NK-92 (cell line): ENCODE data around the gene SLC19A1.

ENCODE experiments used
- DNase-seq: peaks from one replicate; lab custom pipeline; 2025; ENCODE audit not compliant: unreplicated experiment; lab: John Stamatoyannopoulos, UW

Gene SLC19A1

DNA sequence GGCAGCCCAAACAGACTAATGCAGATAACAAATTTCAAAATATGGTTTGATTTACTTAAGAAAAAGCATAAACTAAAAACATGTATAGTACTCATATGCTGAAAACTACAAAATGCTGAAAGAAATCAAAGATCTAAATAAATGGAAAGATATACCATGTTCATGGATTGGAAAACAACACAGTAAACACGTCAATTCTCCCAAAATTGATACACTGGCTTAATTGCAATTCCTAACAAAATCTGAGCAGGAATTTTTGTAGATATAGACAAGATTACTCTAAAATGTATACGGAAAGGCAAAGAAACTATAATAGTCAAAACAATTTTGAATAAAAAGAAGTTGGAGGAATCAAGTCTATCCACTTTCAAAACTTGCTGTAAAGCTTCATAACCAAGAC, 21.0 kb downstream of the SLC19A1 start:
- DNase-seq: no peak

DNA sequence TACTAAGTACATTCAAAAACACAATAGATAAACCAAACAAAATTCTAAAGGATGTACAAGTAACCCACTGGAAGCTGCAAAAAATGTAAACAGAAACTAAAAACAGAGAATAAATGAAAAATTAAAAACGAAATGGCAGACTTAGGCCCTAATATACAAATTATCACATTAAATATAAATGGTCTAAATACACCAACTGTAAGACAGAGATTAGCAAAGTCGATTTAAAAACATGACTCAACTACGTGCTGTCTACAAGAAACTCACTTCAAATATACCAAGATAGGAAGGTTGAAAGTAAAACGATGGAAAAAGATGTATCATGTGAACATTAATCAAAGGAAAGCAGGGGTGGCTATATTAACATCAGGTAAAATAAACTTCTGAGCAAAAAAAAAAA, 23.1 kb downstream of the SLC19A1 start:
- DNase-seq: no peak

DNA sequence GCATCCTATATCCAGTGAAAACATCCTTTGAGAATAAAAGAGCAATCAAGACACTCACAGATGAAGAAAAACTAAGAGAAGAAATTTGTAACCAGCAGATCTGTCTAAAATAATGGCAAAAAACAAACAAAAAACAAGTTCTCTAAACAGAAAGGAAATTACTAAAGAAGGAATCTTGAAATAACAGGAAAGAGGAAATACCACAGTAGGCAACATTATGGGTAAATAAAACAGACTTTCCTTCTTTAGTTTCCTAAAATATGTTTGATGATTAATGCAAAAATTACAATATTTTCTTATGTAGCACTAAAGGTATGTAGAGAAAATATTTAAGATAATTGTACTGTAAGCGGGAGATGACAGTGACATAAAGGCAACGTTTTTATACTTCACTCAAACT, 23.5 kb downstream of the SLC19A1 start:
- DNase-seq: no peak

DNA sequence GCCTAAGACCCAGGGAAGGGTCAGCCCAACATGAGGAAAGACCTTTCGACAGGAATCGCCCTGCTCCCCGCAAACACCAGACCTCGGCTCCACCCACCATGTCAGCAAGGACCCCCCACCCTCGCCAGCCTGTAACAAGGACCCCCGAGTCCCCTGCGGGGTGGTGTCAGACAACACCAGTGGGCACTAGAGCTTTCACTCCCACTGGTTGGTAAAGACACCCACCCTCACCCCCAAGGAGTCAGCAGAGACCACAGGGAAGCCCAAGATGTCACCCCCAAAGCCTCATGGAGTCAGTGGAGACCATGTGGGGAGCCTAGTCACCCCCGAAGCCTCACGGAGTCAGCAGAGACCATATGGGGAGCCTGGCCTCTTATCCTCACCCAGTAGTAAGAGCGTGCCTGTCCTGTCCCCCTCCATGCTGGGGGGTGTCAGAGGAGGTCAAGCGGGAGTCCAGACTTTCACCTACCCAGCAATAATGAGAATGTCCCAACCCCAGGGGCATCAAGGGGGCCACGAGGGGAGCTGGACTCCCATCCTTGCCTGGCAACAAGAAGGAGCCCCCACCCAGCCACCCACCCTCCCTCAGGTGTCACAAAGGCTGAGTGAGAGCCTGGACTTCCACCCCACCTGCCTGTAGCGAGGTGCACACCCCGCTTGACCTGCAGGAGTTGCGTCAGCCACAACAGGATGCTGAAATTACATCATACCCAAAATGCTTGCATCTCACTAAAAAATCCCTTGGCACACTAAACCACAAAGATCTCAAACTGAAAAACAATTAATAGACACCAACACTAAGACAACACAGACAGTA, 24.8 kb downstream of the SLC19A1 start:
- DNase-seq: no peak

DNA sequence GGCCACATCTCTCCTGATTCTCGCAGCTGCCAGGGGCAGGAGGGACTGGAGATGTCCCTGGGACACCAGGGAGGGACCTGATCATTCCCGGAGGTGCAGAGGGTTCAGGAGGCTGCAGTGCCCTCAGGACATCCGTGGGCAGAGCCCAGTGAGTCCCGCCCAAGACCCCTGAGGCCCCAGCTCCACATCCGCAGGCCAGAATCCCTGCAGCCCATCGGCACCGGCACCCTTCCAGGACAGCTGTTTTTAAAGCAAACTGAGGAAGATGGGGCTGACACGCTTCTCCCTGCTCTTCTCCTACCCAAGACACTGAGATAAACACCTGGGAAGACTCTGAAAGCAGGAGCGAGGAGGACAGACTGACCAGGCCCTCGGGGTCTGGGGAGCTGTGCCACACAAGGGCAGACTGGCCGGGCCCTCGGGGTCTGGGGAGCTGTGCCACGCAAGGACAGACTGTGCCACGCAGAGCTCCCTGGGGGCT, 25.5 kb downstream of the SLC19A1 start:
- DNase-seq: no peak

DNA sequence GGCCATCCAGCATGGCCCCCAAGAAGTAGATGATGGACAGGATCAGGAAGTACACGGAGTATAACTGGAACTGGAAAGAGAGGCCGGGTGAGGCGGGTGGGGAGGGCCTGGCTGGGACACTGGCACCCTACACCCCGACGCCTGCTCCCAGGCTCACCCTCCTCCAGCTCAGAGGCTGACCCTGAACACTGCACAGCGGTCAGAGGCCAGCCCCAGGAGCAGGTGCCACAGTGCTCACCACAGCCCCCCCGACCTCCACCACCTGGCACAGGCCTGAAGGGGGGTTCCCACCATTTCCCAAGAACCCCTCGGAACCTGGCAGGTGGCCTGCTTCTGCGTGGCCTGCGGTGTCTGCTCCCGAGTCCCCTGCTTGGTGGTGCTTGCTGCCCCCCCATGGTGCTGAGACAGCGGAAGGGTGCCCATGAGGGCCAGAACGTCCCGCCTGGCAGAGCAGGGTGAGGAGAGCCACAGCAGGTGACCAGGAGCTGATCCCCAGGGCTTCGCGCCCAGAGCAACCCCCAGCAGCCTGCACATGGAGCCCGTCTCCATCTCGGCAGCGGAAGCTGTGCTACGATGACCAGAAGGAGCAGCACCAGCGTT, 26.1 kb downstream of the SLC19A1 start:
- no peak for DNase-seq

DNA sequence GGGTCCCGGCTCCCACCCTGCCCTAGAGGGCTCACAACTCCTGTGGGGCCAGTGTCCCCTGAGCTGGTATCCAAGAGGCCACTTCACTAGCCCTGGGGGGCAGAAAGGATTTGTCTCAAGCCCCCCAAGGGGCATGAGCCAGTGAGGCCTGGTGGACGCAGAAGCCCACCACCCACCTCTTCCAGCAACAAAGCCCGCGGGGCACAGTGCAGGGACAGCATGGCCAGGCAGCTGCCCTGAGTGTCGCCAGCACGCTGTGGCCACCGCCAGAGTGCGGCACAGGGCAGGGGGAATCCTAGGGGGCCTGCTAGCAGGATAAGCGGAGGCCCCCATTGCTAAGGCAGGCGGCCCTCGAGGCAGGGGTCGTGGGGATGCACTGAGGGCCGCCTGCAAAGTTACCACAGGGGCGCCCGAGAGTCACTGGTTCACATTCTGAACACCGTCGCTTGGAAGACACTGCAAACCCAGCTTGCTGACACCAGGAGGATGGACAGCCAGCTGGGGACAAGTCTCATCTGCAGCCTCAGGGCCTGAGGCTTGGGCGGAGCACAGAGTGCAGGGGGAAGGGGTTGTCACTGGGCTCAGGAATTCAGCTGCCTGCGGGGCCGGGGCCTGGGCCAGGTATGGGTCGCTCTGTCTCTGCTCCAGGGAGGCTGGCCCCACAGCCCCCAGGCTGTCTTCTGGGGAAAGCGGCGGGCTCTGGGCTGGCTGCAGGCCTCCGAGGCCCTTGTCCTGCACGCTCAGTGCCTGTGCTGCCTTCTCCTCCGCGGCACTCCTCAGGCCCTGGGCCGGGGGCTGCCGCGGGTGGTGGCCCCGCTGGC, 26.8 kb downstream of the SLC19A1 start:
- no peak for DNase-seq

DNA sequence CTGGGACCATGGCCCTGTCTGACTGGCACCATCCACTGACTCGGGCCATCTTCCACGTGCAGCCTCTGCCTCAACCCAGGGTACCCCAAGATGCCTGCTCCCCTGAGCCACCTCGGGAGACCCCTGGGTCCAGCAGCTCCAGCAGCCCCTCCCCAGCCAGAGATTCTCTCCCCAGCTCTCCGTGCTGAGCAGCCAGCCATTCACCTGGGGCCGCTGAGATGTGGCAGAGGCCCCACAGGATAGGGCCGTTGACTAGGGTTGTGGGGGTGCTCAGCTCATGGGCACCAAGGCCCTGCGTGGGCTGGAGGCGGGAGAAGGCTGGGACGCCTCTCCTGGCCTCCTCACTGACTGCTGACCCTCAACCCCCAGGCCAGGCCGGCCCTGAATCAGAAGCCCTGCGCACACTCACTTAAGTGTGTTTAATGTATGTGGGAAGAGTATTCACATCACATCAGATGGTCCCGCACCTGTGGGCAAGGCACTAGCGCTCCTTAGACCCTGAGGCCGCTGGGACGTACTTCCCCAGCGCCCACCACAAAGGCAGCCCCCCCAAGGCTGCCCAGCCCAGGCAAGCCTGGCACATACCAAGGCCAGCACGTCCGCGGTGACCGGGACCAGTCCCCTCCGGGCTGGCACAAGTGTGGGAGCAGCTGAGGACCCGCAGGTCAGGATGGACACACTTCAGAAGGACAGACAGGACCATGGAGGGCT, 27.8 kb downstream of the SLC19A1 start:
- no peak for DNase-seq

DNA sequence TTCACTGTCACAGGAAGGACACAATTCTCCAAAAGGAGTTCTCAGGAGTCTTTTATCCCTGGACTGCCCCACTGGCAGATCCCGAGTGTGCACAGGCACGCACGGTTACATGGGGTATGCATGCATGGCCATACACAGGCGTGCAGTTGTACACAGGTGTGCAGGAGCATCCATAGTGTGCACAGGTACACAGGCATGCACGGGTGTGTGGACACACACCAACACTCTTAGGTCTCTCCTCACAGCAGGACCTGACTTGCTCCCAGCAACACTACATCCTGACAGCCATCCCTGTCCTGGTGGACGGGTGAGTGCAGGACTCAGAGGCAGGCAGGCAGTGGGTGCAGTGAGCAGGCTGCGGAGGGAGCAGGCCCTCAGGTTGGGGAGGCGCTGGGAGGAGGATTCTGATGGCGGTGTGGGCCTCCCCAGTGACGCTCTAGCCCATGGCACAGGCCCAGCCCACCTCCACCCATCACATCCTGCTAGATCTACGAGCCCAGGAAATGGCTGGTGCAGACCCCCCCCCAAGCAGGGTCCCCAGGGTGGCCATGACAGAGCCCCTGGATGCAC, 28.4 kb downstream of the SLC19A1 start:
- DNase-seq: no peak

DNA sequence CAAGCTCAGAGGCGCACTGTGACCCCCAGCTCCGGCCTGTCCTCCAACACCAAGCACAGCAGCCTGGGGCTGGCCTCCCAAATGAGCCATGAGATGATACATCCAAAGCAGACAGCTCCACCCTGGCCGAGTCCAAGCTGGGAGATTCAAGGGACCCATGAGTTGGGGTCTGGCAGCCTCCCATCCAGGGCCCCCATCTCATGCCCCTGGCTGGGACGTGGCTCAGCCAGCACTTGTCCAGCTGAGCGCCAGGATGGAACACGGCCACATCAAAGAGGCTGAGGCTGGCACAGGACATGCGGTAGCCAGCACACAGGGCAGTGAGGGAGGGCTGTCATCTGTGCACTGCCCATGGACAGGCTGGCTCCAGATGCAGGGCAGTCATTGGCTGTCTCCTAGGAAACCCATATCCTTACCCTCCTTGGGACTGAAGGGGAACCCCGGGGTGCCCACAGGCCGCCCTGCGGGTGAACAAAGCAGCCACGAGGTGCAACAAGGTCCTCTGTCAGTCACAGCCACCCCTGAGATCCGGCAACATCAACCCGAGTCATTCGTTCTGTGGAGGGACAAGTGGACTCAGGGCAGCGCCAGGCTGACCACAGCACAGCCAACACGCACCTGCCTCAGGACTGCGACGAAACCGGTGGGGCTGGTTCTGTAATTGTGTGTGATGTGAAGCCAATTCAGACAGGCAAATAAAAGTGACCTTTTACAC, 29.1 kb downstream of the SLC19A1 start:
- DNase-seq: no peak

DNA sequence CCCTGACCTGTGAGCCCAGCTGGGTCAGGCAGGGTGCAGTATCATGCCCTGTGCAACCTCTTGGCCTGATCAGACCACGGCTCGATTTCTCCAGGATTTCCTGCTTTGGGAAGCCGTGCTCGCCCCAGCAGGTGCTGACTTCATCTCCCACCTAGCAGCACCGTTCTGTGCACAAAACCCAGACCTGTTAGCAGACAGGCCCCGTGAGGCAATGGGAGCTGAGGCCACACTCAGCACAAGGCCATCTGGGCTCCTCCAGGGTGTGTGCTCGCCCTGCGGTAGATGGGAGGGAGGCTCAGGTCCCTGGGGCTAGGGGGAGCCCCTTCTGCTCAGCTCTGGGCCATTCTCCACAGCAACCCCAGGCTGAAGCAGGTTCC, 29.6 kb downstream of the SLC19A1 start:
- no peak for DNase-seq

DNA sequence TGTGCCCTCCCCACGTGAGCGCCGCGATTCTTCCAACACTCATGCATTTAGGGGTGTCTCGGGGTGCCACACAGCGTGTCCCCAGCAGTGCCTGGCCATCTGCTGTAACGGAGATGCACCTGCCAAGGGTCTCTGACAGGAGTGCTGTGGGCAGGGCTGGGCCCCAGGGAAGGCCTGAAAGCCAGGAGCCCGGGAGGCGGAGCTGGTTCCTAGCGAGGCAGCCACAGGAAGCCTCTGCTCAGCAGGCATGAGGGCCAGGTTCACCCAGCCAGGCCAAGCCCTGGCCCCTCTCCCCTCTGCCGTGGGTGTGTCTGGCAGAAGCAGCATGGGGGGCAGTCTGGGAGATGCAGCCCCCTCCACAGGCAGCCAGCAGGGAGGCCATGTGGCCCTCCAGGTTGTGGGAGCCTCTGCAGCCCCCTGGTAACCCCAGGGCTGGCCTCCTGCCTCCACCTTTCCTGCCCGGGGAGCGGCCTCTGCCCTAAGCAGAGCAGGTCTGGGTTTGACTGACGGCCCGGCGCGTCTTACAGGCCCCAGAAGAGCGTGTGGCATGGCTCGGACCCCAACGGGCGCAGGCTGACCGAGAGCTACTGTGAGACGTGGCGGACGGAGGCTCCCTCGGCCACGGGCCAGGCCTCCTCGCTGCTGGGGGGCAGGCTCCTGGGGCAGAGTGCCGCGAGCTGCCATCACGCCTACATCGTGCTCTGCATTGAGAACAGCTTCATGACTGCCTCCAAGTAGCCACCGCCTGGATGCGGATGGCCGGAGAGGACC, 30.4 kb downstream of the SLC19A1 start:
- no peak for DNase-seq

DNA sequence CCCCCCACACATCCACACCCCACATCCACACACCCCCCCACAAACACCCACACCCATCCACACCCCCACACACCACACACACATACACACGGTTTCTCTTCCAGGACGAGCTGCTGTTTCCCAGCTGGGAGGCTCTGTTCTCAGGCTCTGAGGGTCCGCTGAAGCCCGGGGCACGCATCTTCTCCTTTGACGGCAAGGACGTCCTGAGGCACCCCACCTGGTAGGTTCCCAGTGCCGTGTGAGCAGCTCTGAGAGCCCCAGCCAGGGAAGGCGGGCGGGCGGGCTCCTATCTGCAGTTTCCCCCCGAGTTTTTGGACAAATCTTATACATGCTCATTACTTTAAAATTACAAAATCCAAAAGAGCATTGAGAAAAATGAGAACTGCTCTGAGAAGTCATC, 31.2 kb downstream of the SLC19A1 start:
- DNase-seq: no peak

DNA sequence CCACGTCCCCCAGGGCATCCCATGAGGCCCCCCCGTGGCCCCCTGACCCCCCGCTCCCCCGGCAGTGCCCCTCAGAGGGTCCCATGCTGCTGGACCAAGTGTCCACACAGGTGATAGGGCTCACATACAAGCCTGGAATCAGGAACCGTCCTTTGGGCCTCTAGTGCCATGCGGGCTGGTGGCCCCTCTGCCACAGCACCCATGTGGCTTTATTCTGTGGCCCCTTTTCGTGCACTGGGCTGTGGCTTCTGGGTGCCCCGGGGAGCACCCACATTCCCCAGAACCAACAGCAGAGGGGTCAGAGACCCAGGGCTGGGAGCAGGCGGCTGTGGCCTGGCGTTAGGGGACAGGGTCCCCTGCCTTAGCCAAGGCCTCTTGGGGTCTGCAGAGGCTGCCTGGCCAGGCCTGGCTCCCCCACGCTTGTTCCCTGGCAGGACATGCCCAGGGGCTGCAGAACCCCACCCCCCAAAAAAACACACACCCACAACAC, 31.7 kb downstream of the SLC19A1 start:
- no peak for DNase-seq

DNA sequence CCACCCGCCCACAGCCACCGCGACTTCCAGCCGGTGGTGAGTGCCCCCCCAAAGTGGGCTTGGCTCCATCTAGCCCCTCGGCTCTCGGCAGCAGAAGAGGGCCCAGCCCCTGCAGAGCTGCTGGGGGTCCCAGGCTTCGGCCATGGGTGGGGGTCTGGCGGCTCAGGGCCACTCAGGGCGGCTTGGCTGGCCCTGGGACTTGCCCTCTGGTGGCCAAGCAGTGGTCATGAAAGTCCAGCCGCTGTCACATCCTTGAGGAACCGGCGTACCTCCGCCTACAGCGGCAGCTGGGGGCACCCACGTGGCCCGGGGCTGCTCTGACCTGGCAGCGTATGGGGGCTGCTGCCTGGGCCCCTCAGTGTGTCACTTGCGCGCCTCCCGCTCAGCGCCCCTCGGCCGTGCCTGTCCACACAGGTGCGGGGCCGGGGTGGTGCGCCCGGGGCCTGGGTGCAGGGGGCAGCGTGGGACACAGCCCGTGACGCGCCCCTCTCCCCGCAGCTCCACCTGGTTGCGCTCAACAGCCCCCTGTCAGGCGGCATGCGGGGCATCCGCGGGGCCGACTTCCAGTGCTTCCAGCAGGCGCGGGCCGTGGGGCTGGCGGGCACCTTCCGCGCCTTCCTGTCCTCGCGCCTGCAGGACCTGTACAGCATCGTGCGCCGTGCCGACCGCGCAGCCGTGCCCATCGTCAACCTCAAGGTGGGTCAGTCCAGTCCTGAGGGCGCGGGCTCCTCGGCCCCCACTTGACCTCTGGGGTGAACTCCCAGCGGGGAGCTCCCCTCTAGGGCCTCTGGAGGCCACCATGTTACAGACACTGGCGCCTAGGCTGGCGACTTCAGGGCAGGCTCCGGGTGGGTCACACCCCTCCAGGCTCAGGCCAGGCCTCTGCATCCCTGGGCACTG, 32.4 kb downstream of the SLC19A1 start:
- no peak for DNase-seq

DNA sequence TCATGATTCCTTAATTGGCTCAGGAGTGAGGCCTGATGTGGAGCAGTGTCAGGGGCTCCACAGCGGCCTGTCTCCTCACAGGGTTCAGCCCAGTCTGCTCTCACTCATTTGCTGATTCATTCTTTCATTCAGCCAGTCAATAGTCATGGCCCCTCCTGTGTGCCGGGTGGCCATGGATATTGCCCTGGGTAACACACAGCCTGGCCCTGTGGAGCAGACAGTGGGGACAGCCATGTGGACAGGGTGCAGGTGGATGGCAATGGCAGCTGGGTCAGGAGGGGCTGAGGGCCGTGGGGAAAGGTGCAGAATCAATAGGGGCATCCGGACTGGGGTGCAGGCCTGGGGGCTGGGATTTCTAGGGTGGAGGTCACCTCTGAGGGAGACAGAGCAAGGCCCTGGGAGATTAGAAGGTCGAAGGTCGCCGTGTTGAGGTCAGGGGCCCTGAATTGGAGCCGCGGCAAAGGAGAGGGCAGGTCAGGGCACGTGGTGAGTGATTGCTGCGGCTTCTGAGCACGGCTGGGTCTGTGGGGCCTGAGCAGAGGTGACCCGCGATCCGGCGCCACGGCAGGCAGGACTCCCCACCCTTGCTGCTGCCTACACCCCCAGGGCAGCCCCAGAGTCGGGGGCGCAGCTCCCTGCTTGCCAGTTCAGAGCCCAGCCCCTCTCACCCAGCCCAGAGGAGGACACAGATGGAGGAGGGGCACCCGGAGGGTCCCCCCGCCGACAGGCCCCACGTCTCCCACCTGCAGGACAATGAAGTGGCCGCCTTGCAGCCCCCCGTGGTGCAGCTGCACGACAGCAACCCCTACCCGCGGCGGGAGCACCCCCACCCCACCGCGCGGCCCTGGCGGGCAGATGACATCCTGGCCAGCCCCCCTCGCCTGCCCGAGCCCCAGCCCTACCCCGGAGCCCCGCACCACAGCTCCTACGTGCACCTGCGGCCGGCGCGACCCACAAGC, 33.4 kb downstream of the SLC19A1 start:
- DNase-seq: no peak

DNA sequence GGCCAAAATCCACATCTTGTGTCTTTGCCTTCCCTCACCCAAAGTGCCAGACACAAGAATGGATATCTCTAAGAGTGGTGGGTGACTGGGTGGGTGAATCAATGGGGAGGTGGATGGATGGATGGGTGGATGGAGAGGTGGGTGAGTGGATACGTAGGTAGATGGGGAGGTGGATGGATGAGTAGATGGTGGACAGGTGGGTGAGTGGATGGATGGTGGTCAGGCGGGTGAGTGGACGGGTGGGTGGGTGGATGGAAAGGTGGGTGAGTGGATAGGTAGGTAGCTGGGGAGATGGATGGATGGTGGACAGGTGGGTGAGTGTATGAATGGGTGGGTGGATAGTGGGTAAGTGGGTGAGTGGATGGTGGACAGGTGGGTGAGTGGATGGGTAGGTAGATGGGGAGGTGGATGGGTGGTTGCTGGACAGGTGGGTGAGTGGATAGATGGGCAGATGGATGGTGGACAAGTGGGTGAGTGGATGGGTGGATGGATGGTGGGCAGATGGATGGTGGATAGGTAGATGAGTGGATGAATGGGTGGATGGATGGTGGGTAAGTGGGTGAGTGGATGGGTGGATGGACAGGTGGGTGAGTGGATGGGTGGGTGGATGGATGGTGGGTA, 34.2 kb downstream of the SLC19A1 start:
- no peak for DNase-seq
